Glomerular visceral epithelial cell (primary cell): ENCODE measurements around the gene SCARB1.

Experiments used
- DNase-seq: peaks from one replicate; pipeline ENCODE4 v3.0.0-alpha.2; 2016; ENCODE audit errors: extremely low spot score

The SCARB1 gene

GRCh38 chr12:124842800-124843510 lies 20.7 kb downstream of the SCARB1 start:
- no peak for DNase-seq

GRCh38 chr12:124842073-124842749 lies 21.5 kb downstream of the SCARB1 start:
- DNase-seq: no peak

GRCh38 chr12:124841558-124841945 lies 22.1 kb downstream of the SCARB1 start:
- DNase-seq: no peak

GRCh38 chr12:124837958-124838803 lies 25.5 kb downstream of the SCARB1 start:
- peak; percentile 88 for DNase-seq

GRCh38 chr12:124837249-124837897 lies 26.3 kb downstream of the SCARB1 start:
- DNase-seq: no peak

- DNase-seq: no peak
Observed at GRCh38 chr12:124836759-124837158, 26.9 kb downstream of the SCARB1 start.

GRCh38 chr12:124835656-124836410 lies 27.8 kb downstream of the SCARB1 start:
- DNase-seq: no peak

GRCh38 chr12:124834822-124835221 lies 28.8 kb downstream of the SCARB1 start:
- DNase-seq: no peak

GRCh38 chr12:124833693-124834122 lies 30.0 kb downstream of the SCARB1 start:
- no peak for DNase-seq

GRCh38 chr12:124832856-124833255 lies 30.8 kb downstream of the SCARB1 start:
- no peak for DNase-seq

GRCh38 chr12:124831590-124831989 lies 32.1 kb downstream of the SCARB1 start:
- DNase-seq: no peak

GRCh38 chr12:124830306-124830705 lies 33.4 kb downstream of the SCARB1 start:
- no peak for DNase-seq

- no peak for DNase-seq
Observed at GRCh38 chr12:124829708-124830304, 33.9 kb downstream of the SCARB1 start.

GRCh38 chr12:124829008-124829707 lies 34.5 kb downstream of the SCARB1 start:
- DNase-seq: peak; percentile 60

GRCh38 chr12:124828264-124829007 lies 35.2 kb downstream of the SCARB1 start:
- peak; percentile 78 for DNase-seq

- DNase-seq: no peak
Observed at GRCh38 chr12:124827588-124828184, 36.0 kb downstream of the SCARB1 start.

- peak; percentile 7 for DNase-seq
Observed at GRCh38 chr12:124824195-124824594, 39.5 kb downstream of the SCARB1 start.

- DNase-seq: no peak
Observed at GRCh38 chr12:124823272-124823970, 40.2 kb downstream of the SCARB1 start.
